K562 (cell line): ENCODE measurements around the gene URI1. TPM values are rescaled to one million over a fixed set of nuclear protein-coding genes. Genes with fewer than 3 reads are reported as not detected.

Experiments used
- ATAC-seq: fragments of 200-7000 bp; cut with Tn5 transposase; 3 replicates; pipeline ENCODE4 v1.9.1; 2020; ENCODE audit warnings: moderate library complexity
- BruUV-seq: library from RNA; stranded (reverse); fragments of 400-500 nt; replicated peaks from 2 replicates; lab custom pipeline; 2021; lab: Mats Ljungman, UMichigan
- CTCF ChIA-PET: fragments of 300-600 bp; formaldehyde crosslinking; extraction: SDS; loops from one replicate; lab custom pipeline; 2021; ENCODE audit warnings: low intra/inter-chr PET ratio; lab: Yijun Ruan, JAX
- POLR2A ChIA-PET: fragments of 300-600, 350-650 bp; sonication (Branson Sonifier 250); formaldehyde crosslinking; extraction: SDS; loops from one replicate; lab custom pipeline; 2021; ENCODE audit warnings: antibody characterized with exemption, inconsistent platforms; lab: Yijun Ruan, JAX
- DNase-seq, 4 experiments: peaks; one replicate each; pipeline versions ENCODE4 v3.0.0 to v3.0.0-alpha.2; 2011 to 2018; ENCODE audit warnings: low spot score in 3 of 4, mixed read lengths in 3 of 4; ENCODE audit errors: extremely low read depth in 1 of 4
- FAIRE-seq: peaks from 2 replicates; lab custom pipeline; 2011; peaks lifted over from hg19 to GRCh38; lab: Jason Lieb, UNC
- H2AFZ ChIP-seq: 2 replicates; pipeline ENCODE4 v1.6.0; 2011; ENCODE audit warnings: low read depth, low read length, control low read depth, inconsistent platforms
- H3K27ac ChIP-seq: fragments of 200-600 bp; 3 replicates; pipeline ENCODE4 v1.8.0; 2011; ENCODE audit warnings: low read depth, mild to moderate bottlenecking, control low read depth, inconsistent platforms, low read length, moderate library complexity, mixed read lengths; ENCODE audit errors: extremely low read depth
- H3K27me3 ChIP-seq, 2 experiments: fragments of 300-600 bp in 1 of 2; 2 replicates in 1 of 2; 3 replicates in 1 of 2; pipeline versions ENCODE4 v1.6.0 to v1.8.0; 2011; ENCODE audit warnings: inconsistent platforms in 2 of 2, low read length in 2 of 2, mild to moderate bottlenecking in 1 of 2, mixed read lengths in 1 of 2, moderate library complexity in 1 of 2; ENCODE audit not compliant: control insufficient read depth in 2 of 2, insufficient read depth in 2 of 2
- H3K36me3 ChIP-seq: fragments of 300-600 bp; 3 replicates; pipeline ENCODE4 v1.8.0; 2011; ENCODE audit warnings: mild to moderate bottlenecking, low read length, inconsistent platforms; ENCODE audit not compliant: control insufficient read depth, insufficient read depth
- H3K4me1 ChIP-seq, 2 experiments: fragments of 200-600 bp in 1 of 2; replicated peaks in 1 of 2; 2 replicates in 1 of 2; 3 replicates in 1 of 2; pipeline versions ENCODE4 v1.5.1 to v1.8.0; 2011; ENCODE audit warnings: inconsistent platforms in 2 of 2, low read length in 2 of 2, mild to moderate bottlenecking in 1 of 2, mixed read lengths in 1 of 2, moderate library complexity in 1 of 2; ENCODE audit not compliant: control insufficient read depth in 2 of 2, insufficient read depth in 2 of 2
- H3K4me2 ChIP-seq: 2 replicates; pipeline ENCODE4 v1.6.1; 2011; ENCODE audit warnings: low read length, control low read depth, inconsistent platforms, mixed read lengths; ENCODE audit not compliant: insufficient read depth
- H3K4me3 ChIP-seq: fragments of 200-600 bp; sonication (generic), shearing (Covaris generic); 2 replicates; pipeline ENCODE4 v1.5.1; 2016; ENCODE audit warnings: control low read depth, inconsistent platforms
- H3K79me2 ChIP-seq: fragments of 200-600 bp; 3 replicates; pipeline ENCODE4 v1.8.0; 2011; ENCODE audit warnings: low read length, inconsistent platforms; ENCODE audit not compliant: control insufficient read depth, insufficient read depth
- H3K9ac ChIP-seq, 2 experiments: 2 replicates each; pipeline versions ENCODE4 v1.6.0 to v1.6.1; 2011; ENCODE audit warnings: low read depth in 2 of 2, low read length in 2 of 2, control low read depth in 1 of 2, inconsistent platforms in 1 of 2, mild to moderate bottlenecking in 1 of 2, mixed read lengths in 1 of 2; ENCODE audit not compliant: insufficient read depth in 1 of 2
- H3K9me1 ChIP-seq: one replicate; pipeline ENCODE4 v1.6.0; 2011; ENCODE audit warnings: inconsistent platforms, mild to moderate bottlenecking, low read length, moderate library complexity; ENCODE audit not compliant: control insufficient read depth, insufficient read depth
- H3K9me3 ChIP-seq: replicated peaks from 2 replicates; pipeline ENCODE4 v1.5.1; 2011; ENCODE audit warnings: low read depth, low read length, inconsistent platforms; ENCODE audit not compliant: control insufficient read depth, insufficient read depth
- H4K20me1 ChIP-seq: replicated peaks from 2 replicates; pipeline ENCODE4 v1.6.1; 2011; ENCODE audit warnings: low read length, inconsistent platforms, mixed read lengths; ENCODE audit not compliant: control insufficient read depth, insufficient read depth
- ELF4 ChIP-seq: fragments of 450-650 bp; formaldehyde crosslinking; IDR thresholded peaks from 2 replicates; pipeline ENCODE4 v1.4.0; 2022; ENCODE audit warnings: missing genetic modification characterization
- MAFK ChIP-seq: IDR thresholded peaks from 2 replicates; pipeline ENCODE4 v1.6.1; 2011; ENCODE audit warnings: low read length, improper control_type of control experiment
- RBM17 ChIP-seq: fragments of 200-400 bp; formaldehyde crosslinking; IDR thresholded peaks from 2 replicates; pipeline ENCODE4 v1.6.1; 2017; ENCODE audit warnings: low read depth, mild to moderate bottlenecking, low read length, borderline replicate concordance
- STAG1 ChIP-seq: sonication (generic); formaldehyde crosslinking; IDR thresholded peaks from 2 replicates; pipeline ENCODE4 v1.5.0; 2020; ENCODE audit warnings: missing genetic modification reagents, borderline replicate concordance
- WGBS: fragments of 100-300 bp; shearing (Covaris generic); methylation state at CpG from one replicate; pipeline ENCODE4 v1.1.6; 2016; ENCODE audit warnings: low coverage, mixed read lengths; ENCODE audit not compliant: insufficient coverage; ENCODE audit errors: missing lambda C conversion rate; 5-methylcytosine and 5-hydroxymethylcytosine counted together
- in situ Hi-C: fragments of 300-500 bp; cut with MboI; formaldehyde crosslinking; loops from 4 replicates; pipeline ENCODE4 v1.15.0; 2018; ENCODE audit warnings: inconsistent platforms, mixed read lengths
- intact Hi-C: fragments of 100-400 bp; cut with micrococcal nuclease; formaldehyde crosslinking; loops from 2 replicates; pipeline ENCODE4 v1.14.2; 2022
- polyA plus RNA-seq, 8 experiments: library from polyadenylated mRNA; depleted of rRNA in 4 of 8; stranded (reverse) in 5 of 8; unstranded in 3 of 8; fragments of >200 nt; fragmentation: Nextera tagmentation in 2 of 8; fragmentation: Illumina TruSeq in 1 of 8; extraction: Ambion mirVana in 2 of 8; extraction: Trizol in 1 of 8; gene quantifications; 2 replicates each; pipeline versions ENCODE4 v1.2.1 to v1.2.3, GENCODE V29; 2011 to 2014; ENCODE audit warnings: inconsistent platforms in 1 of 8, missing spikeins in 1 of 8
- total RNA-seq, 7 experiments: library from RNA; depleted of rRNA in 6 of 7; stranded (reverse); fragments of >200 nt in 6 of 7; fragmentation: Illumina TruSeq in 2 of 7; extraction: Trizol in 2 of 7; gene quantifications; 2 replicates each; pipeline versions ENCODE4 v1.2.1 to v1.2.3, GENCODE V29; 2011 to 2021; ENCODE audit warnings: low replicate concordance in 1 of 7
- TF ChIP-seq, protein P1 (sequence below), 2 experiments: fragments of 450-650 bp; IDR thresholded peaks; 2 replicates each; pipeline ENCODE4 v1.6.1; 2018; ENCODE audit warnings: mild to moderate bottlenecking in 2 of 2, low read depth in 1 of 2; ENCODE audit not compliant: partially characterized antibody in 2 of 2

URI1 gene
- total and polyA plus RNA-seq, 9 of the 15 experiments (the other 6 are each of a cell fraction or from before 2014, with no cell fraction given): 16.9 to 87.4 (median 63.9) TPM

DNA sequence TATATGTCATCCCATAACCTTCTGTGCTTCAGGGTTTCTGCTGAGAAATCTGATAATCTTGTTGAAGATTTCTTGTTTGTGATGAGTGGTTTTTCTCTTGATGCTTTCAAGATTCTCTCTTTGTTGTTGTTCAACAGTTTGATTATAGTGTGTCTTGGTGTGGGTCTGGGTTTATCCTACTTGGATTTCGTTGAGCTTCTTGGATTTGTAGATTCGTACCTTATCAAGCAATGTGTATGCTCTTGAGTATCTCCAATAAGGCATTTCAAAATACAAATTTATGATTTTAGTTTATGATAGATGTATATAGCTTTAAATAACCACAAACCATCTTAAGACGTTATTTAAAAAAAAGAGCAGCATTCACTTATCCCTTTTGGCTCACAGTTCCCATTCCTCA lies 57.5 kb downstream of the URI1 start:
- 82% methylated on average over 3 of the region's 3 CpGs for WGBS
- no peak for FAIRE-seq
- Histone ChIP-seq H3K36me3 (peaks cover 13% of the 10 kb centered on the region; the same call in 2 of the 3 replicates), H3K27ac (no peak overlapping the region), H3K4me2 (no peak overlapping the region), H3K27me3 (no peaks in the 10 kb centered on the region), H3K4me3 (no peak overlapping the region), H4K20me1 (no peaks in the 10 kb centered on the region), H3K79me2 (peaks cover 91% of the 10 kb centered on the region), H2AFZ (no peak overlapping the region), H3K9ac (no peak overlapping the region), H3K9me3 (no peaks in the 10 kb centered on the region; the same call in 1 of the 2 replicates), H3K9me1 (no peaks in the 10 kb centered on the region), H3K4me1 (no peaks in the 10 kb centered on the region)
- intact Hi-C loops (no loop called here), in situ Hi-C loops (no loop called here)
- no peak for ATAC-seq
- BruUV-seq: no TSS peak
- POLR2A ChIA-PET: interaction anchor here (0.8 kb wide), 1 partner anchor 13 kb away, joined by 3 read pairs; no protein-coding TSS in a partner anchor
- DNase-seq: no peak
- no peak for TF ChIP-seq RBM17
- no peak for TF ChIP-seq MAFK
- no peak for TF ChIP-seq STAG1 (CRISPR knock-in tag)
- TF ChIP-seq, protein P1, sequence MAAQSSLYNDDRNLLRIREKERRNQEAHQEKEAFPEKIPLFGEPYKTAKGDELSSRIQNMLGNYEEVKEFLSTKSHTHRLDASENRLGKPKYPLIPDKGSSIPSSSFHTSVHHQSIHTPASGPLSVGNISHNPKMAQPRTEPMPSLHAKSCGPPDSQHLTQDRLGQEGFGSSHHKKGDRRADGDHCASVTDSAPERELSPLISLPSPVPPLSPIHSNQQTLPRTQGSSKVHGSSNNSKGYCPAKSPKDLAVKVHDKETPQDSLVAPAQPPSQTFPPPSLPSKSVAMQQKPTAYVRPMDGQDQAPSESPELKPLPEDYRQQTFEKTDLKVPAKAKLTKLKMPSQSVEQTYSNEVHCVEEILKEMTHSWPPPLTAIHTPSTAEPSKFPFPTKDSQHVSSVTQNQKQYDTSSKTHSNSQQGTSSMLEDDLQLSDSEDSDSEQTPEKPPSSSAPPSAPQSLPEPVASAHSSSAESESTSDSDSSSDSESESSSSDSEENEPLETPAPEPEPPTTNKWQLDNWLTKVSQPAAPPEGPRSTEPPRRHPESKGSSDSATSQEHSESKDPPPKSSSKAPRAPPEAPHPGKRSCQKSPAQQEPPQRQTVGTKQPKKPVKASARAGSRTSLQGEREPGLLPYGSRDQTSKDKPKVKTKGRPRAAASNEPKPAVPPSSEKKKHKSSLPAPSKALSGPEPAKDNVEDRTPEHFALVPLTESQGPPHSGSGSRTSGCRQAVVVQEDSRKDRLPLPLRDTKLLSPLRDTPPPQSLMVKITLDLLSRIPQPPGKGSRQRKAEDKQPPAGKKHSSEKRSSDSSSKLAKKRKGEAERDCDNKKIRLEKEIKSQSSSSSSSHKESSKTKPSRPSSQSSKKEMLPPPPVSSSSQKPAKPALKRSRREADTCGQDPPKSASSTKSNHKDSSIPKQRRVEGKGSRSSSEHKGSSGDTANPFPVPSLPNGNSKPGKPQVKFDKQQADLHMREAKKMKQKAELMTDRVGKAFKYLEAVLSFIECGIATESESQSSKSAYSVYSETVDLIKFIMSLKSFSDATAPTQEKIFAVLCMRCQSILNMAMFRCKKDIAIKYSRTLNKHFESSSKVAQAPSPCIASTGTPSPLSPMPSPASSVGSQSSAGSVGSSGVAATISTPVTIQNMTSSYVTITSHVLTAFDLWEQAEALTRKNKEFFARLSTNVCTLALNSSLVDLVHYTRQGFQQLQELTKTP (IDR thresholded peaks at IDR 0.05; ENCODE audit: low read depth in 1 of 2, partially characterized antibody in 2 of 2): no peak
- no peak for TF ChIP-seq ELF4 (CRISPR knock-in tag)
- TF ChIP-seq, all 486 proteins: peak for 0
- CTCF ChIA-PET: no interaction called here
